ENCODE data around the gene KRR1. TPM values are rescaled to one million over a fixed set of nuclear protein-coding genes. Genes with fewer than 3 reads are reported as not detected.

The KRR1 gene
- total RNA-seq, 1 donor: 45.6 TPM

GRCh38 chr12:75529826-75530225 lies 18.4 kb upstream of the KRR1 start:
- peak; percentile 51 for DNase-seq (ENCODE audit: insufficient read length, low spot score, missing footprints)
- Histone ChIP-seq H3K36me3 (ENCODE audit: insufficient read depth, low read length) (no peaks in the 10 kb centered on the region), H3K9me3 (ENCODE audit: low read depth, low read length) (no peaks in the 10 kb centered on the region), H3K4me1 (ENCODE audit: insufficient read depth, low read length) (peaks cover 4% of the 10 kb centered on the region), H3K27me3 (ENCODE audit: insufficient read depth, low read length) (no peaks in the 10 kb centered on the region), H3K4me2 (ENCODE audit: insufficient read depth, low read length) (no peak overlapping the region), H4K20me1 (ENCODE audit: insufficient read depth, low read length) (no peaks in the 10 kb centered on the region), H3K79me2 (ENCODE audit: insufficient read depth, low read length) (no peaks in the 10 kb centered on the region), H3K4me3 (ENCODE audit: insufficient read depth, low read length) (no peak overlapping the region), H2AFZ (ENCODE audit: low read length) (no peak overlapping the region), H3K27ac (ENCODE audit: low read depth, low read length) (no peak overlapping the region)
- TF ChIP-seq CTCF (IDR thresholded peaks at IDR 0.05; ENCODE audit: extremely low read depth, low read depth, low read length): no peak

DNA sequence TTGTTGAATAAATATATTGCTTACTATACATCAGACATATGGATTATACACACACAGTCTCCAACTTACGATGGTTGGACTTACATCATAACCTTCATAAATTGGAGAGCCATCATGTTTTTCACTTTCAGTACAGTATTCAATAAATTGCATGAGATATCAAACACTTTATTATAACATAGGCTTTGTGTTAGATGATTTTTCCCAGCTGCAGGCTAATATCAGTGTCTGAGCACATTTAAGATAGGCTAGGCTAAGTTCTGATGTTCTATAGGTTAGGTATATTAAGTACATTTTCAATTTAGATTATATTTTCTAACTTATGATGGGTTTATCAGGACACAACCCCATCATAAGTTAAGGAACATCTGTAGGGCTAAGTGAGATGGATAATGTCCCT lies 17.9 kb upstream of the KRR1 start:
- no peak for DNase-seq (ENCODE audit: insufficient read length, low spot score, missing footprints)
- H3K36me3 ChIP-seq (ENCODE audit: insufficient read depth, low read length): no peaks in the 10 kb centered on the region
- no peak overlapping the region for H3K4me3 ChIP-seq (ENCODE audit: insufficient read depth, low read length)
- no peaks in the 10 kb centered on the region for H3K9me3 ChIP-seq (ENCODE audit: low read depth, low read length)
- H2AFZ ChIP-seq (ENCODE audit: low read length): no peak overlapping the region
- no peak for TF ChIP-seq CTCF (IDR thresholded peaks at IDR 0.05; ENCODE audit: extremely low read depth, low read depth, low read length)
- H3K79me2 ChIP-seq (ENCODE audit: insufficient read depth, low read length): no peaks in the 10 kb centered on the region
- H3K4me2 ChIP-seq (ENCODE audit: insufficient read depth, low read length): no peak overlapping the region
- peaks cover 4% of the 10 kb centered on the region for H3K4me1 ChIP-seq (ENCODE audit: insufficient read depth, low read length)
- no peaks in the 10 kb centered on the region for H4K20me1 ChIP-seq (ENCODE audit: insufficient read depth, low read length)
- H3K27me3 ChIP-seq (ENCODE audit: insufficient read depth, low read length): no peaks in the 10 kb centered on the region
- no peak overlapping the region for H3K27ac ChIP-seq (ENCODE audit: low read depth, low read length)

GRCh38 chr12:75528692-75529091 lies 17.3 kb upstream of the KRR1 start:
- H3K27ac ChIP-seq (ENCODE audit: low read depth, low read length): no peak overlapping the region

GRCh38 chr12:75528272-75528671 lies 16.9 kb upstream of the KRR1 start:
- no peak for DNase-seq (ENCODE audit: insufficient read length, low spot score, missing footprints)
- no peak overlapping the region for H3K27ac ChIP-seq (ENCODE audit: low read depth, low read length)
- no peak for TF ChIP-seq CTCF (IDR thresholded peaks at IDR 0.05; ENCODE audit: extremely low read depth, low read depth, low read length)
- H2AFZ ChIP-seq (ENCODE audit: low read length): peak overlapping the region; percentile 72
- H3K36me3 ChIP-seq (ENCODE audit: insufficient read depth, low read length): no peaks in the 10 kb centered on the region
- H3K4me3 ChIP-seq (ENCODE audit: insufficient read depth, low read length): no peak overlapping the region
- peaks cover 4% of the 10 kb centered on the region for H3K4me1 ChIP-seq (ENCODE audit: insufficient read depth, low read length)
- H3K4me2 ChIP-seq (ENCODE audit: insufficient read depth, low read length): no peak overlapping the region
- H3K27me3 ChIP-seq (ENCODE audit: insufficient read depth, low read length): no peaks in the 10 kb centered on the region
- H3K9me3 ChIP-seq (ENCODE audit: low read depth, low read length): no peaks in the 10 kb centered on the region
- H3K79me2 ChIP-seq (ENCODE audit: insufficient read depth, low read length): no peaks in the 10 kb centered on the region
- H4K20me1 ChIP-seq (ENCODE audit: insufficient read depth, low read length): no peaks in the 10 kb centered on the region

More at GRCh38 chr12:75528692-75529091, 17.3 kb upstream of the KRR1 start:
- Histone ChIP-seq H3K9me3 (ENCODE audit: low read depth, low read length) (no peaks in the 10 kb centered on the region), H3K4me3 (ENCODE audit: insufficient read depth, low read length) (no peak overlapping the region), H2AFZ (ENCODE audit: low read length) (peak overlapping the region; percentile 72), H3K79me2 (ENCODE audit: insufficient read depth, low read length) (no peaks in the 10 kb centered on the region), H4K20me1 (ENCODE audit: insufficient read depth, low read length) (no peaks in the 10 kb centered on the region), H3K36me3 (ENCODE audit: insufficient read depth, low read length) (no peaks in the 10 kb centered on the region), H3K27me3 (ENCODE audit: insufficient read depth, low read length) (no peaks in the 10 kb centered on the region), H3K4me1 (ENCODE audit: insufficient read depth, low read length) (peaks cover 4% of the 10 kb centered on the region), H3K4me2 (ENCODE audit: insufficient read depth, low read length) (no peak overlapping the region)
- no peak for DNase-seq (ENCODE audit: insufficient read length, low spot score, missing footprints)
- TF ChIP-seq CTCF (IDR thresholded peaks at IDR 0.05; ENCODE audit: extremely low read depth, low read depth, low read length): no peak

Measured in osteoblast (primary cell).